ENCODE data around the gene LATS2. TPM values are rescaled to one million over a fixed set of nuclear protein-coding genes. Genes with fewer than 3 reads are reported as not detected.

The LATS2 gene
- total and polyA plus RNA-seq, 4 donors: 8.1 to 12.1 (median 8.6) TPM

- Histone ChIP-seq H3K27me3 (ENCODE audit: control insufficient read depth, insufficient read depth, low read length) (no peaks in the 10 kb centered on the region), H3K4me1 (ENCODE audit: control insufficient read depth, insufficient read depth, low read length) (peaks cover 17% of the 10 kb centered on the region), H3K27ac (ENCODE audit: low read depth, low read length) (no peak overlapping the region), H3K9me3 (ENCODE audit: control insufficient read depth, insufficient read depth, low read length) (no peaks in the 10 kb centered on the region), H3K36me3 (ENCODE audit: control insufficient read depth, insufficient read depth, low read length) (peaks cover 8% of the 10 kb centered on the region), H3K4me3 (ENCODE audit: low read depth, low read length) (no peak overlapping the region)
- no CpG with 5 or more reads among the region's 1 CpG for whole genome bisulfite sequencing (ENCODE audit: insufficient coverage)
- no peak for DNase-seq (ENCODE audit: low read depth in 4 of 6, low spot score in 6 of 6)
Measured at GRCh38 chr13:21000647-21001046, 60.7 kb downstream of the LATS2 start.

- no peak overlapping the region for H3K27ac ChIP-seq (ENCODE audit: low read depth, low read length)
- 96% methylated on average over 58 of the region's 60 CpGs for WGBS (ENCODE audit: insufficient coverage)
- no peak overlapping the region for H3K4me3 ChIP-seq (ENCODE audit: low read depth, low read length)
Measured at GRCh38 chr13:20998649-20999415, 62.6 kb downstream of the LATS2 start.

DNA sequence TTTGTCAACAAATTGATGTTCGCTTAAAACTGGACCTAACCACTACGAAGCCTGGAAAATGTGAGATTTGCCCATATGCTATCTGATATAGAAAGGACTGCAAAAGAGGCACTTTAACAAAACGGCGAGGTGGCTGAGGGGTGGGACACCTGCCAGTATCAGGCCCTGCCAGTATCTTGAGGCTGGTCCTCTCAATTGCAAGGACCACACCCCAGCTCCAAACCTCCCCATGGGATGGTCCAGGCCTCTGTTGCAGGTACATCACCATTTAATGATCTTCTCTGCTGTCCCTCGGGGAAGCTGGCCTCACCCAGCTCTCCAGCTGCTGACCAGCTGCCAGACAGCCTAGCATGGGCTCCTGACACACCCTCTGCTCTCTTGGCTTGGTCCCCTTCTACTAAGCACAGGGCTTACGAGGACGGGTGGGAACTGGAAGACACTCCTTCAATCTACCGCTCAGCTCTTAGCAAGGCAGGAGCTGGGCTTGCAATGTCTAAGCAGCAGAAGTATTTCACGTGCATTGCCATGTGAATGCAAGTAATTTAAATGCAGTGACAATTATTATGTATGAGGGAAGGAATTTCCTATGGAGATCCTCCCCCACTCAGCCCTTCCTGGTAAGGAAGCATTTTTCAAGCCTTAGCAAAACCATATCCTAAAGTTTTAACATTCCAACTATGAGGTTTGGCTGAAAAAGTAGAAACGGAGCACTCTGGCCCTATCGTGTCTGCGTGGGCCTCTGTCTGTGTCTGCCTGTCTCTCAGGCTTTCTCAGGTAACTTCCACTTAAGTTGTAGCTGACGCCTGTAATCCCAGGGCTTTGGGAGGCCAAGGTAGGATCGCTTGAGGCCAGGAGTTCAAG is 63.9 kb downstream of the LATS2 start:
- H3K27ac ChIP-seq (ENCODE audit: low read depth, low read length): peak overlapping the region; percentile 19
- peaks cover 8% of the 10 kb centered on the region for H3K36me3 ChIP-seq (ENCODE audit: control insufficient read depth, insufficient read depth, low read length)
- peak in 1 of 6 donors; percentile 52 for DNase-seq (ENCODE audit: low read depth in 4 of 6, low spot score in 6 of 6)
- H3K4me1 ChIP-seq (ENCODE audit: control insufficient read depth, insufficient read depth, low read length): peaks cover 3% of the 10 kb centered on the region
- no peak overlapping the region for H3K4me3 ChIP-seq (ENCODE audit: low read depth, low read length)
- H3K9me3 ChIP-seq (ENCODE audit: control insufficient read depth, insufficient read depth, low read length): no peaks in the 10 kb centered on the region
- no peaks in the 10 kb centered on the region for H3K27me3 ChIP-seq (ENCODE audit: control insufficient read depth, insufficient read depth, low read length)
- 86% methylated on average over 12 of the region's 14 CpGs for WGBS (ENCODE audit: insufficient coverage)

More at GRCh38 chr13:20998649-20999415, 62.6 kb downstream of the LATS2 start:
- H3K36me3 ChIP-seq (ENCODE audit: control insufficient read depth, insufficient read depth, low read length): peaks cover 8% of the 10 kb centered on the region
- no peaks in the 10 kb centered on the region for H3K9me3 ChIP-seq (ENCODE audit: control insufficient read depth, insufficient read depth, low read length)
- H3K27me3 ChIP-seq (ENCODE audit: control insufficient read depth, insufficient read depth, low read length): no peaks in the 10 kb centered on the region
- no peak for DNase-seq (ENCODE audit: low read depth in 4 of 6, low spot score in 6 of 6)
- H3K4me1 ChIP-seq (ENCODE audit: control insufficient read depth, insufficient read depth, low read length): peaks cover 3% of the 10 kb centered on the region

DNA sequence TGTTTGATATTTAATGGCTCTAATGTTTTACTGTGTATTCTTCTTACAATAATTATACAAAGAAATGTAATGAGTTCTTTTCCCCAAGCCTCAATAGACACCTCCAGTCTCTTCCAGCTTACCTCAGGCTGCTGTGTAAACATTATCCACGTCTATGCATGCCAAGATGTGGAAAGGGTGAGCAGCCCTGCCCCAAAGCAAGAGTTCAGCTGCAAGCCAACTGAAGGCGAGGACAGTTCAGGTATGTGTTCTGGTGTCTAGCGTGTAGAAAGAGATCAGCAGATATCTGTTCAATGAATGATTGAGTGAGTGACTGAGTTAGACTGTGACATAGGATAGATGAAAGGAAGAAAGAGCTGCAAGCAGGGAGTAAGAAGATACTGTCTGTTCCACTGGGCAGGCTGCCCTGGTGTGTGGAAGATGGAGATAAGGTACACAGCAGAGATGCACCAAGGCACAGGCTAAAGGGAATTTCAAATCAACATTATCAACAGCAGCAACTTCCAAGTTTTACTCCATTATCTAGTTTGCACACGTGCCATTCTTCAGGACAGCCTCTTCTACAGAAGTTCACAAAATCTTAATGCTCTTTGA is 66.0 kb downstream of the LATS2 start:
- Histone ChIP-seq H3K27me3 (ENCODE audit: control insufficient read depth, insufficient read depth, low read length) (no peaks in the 10 kb centered on the region), H3K4me1 (ENCODE audit: control insufficient read depth, insufficient read depth, low read length) (peaks cover 3% of the 10 kb centered on the region), H3K4me3 (ENCODE audit: low read depth, low read length) (no peak overlapping the region), H3K36me3 (ENCODE audit: control insufficient read depth, insufficient read depth, low read length) (peaks cover 24% of the 10 kb centered on the region), H3K9me3 (ENCODE audit: control insufficient read depth, insufficient read depth, low read length) (no peaks in the 10 kb centered on the region), H3K27ac (ENCODE audit: low read depth, low read length) (no peak overlapping the region)
- 68% methylated on average over 3 of the region's 4 CpGs for whole genome bisulfite sequencing (ENCODE audit: insufficient coverage)
- no peak for DNase-seq (ENCODE audit: low read depth in 4 of 6, low spot score in 6 of 6)

DNA sequence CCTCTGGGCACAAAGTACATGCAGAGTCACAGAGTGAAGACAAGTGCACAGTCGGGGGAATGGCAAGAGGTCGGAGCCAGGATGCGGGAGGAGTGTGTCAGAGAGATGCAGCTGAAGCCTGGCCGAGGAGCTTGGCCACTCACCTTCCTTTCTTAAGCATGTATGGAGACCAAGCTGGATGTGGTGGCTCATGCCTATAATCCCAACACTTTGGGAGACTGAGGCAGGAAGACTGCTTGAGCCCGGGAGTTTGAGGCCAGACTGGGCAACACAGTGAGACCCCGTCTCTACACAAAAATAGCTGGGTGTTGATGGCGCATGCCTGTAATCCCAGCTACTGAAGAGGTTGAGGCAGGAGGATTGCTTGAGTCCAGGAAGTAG is 67.0 kb downstream of the LATS2 start:
- WGBS (ENCODE audit: insufficient coverage): 93% methylated on average over 6 of the region's 7 CpGs
- no peak overlapping the region for H3K27ac ChIP-seq (ENCODE audit: low read depth, low read length)
- DNase-seq (ENCODE audit: low read depth in 4 of 6, low spot score in 6 of 6): no peak
- H3K4me3 ChIP-seq (ENCODE audit: low read depth, low read length): no peak overlapping the region
- H3K9me3 ChIP-seq (ENCODE audit: control insufficient read depth, insufficient read depth, low read length): no peaks in the 10 kb centered on the region
- peaks cover 6% of the 10 kb centered on the region for H3K4me1 ChIP-seq (ENCODE audit: control insufficient read depth, insufficient read depth, low read length)
- no peaks in the 10 kb centered on the region for H3K27me3 ChIP-seq (ENCODE audit: control insufficient read depth, insufficient read depth, low read length)
- peaks cover 25% of the 10 kb centered on the region for H3K36me3 ChIP-seq (ENCODE audit: control insufficient read depth, insufficient read depth, low read length)

- DNase-seq (ENCODE audit: low read depth in 4 of 6, low spot score in 6 of 6): no peak
- H3K4me1 ChIP-seq (ENCODE audit: control insufficient read depth, insufficient read depth, low read length): peaks cover 6% of the 10 kb centered on the region
- no peaks in the 10 kb centered on the region for H3K27me3 ChIP-seq (ENCODE audit: control insufficient read depth, insufficient read depth, low read length)
- WGBS (ENCODE audit: insufficient coverage): 86% methylated on average over 8 of the region's 13 CpGs
- H3K36me3 ChIP-seq (ENCODE audit: control insufficient read depth, insufficient read depth, low read length): peaks cover 28% of the 10 kb centered on the region
- H3K9me3 ChIP-seq (ENCODE audit: control insufficient read depth, insufficient read depth, low read length): no peaks in the 10 kb centered on the region
- H3K27ac ChIP-seq (ENCODE audit: low read depth, low read length): no peak overlapping the region
- no peak overlapping the region for H3K4me3 ChIP-seq (ENCODE audit: low read depth, low read length)
Measured at GRCh38 chr13:20993661-20994440, 67.5 kb downstream of the LATS2 start.

GRCh38 chr13:20993211-20993610 is 68.2 kb downstream of the LATS2 start:
- H3K27ac ChIP-seq (ENCODE audit: low read depth, low read length): no peak overlapping the region
- peaks cover 29% of the 10 kb centered on the region for H3K36me3 ChIP-seq (ENCODE audit: control insufficient read depth, insufficient read depth, low read length)
- peaks cover 6% of the 10 kb centered on the region for H3K4me1 ChIP-seq (ENCODE audit: control insufficient read depth, insufficient read depth, low read length)
- 88% methylated on average over 4 of the region's 4 CpGs for WGBS (ENCODE audit: insufficient coverage)
- H3K27me3 ChIP-seq (ENCODE audit: control insufficient read depth, insufficient read depth, low read length): no peaks in the 10 kb centered on the region
- DNase-seq (ENCODE audit: low read depth in 4 of 6, low spot score in 6 of 6): no peak
- no peak overlapping the region for H3K4me3 ChIP-seq (ENCODE audit: low read depth, low read length)
- no peaks in the 10 kb centered on the region for H3K9me3 ChIP-seq (ENCODE audit: control insufficient read depth, insufficient read depth, low read length)

DNA sequence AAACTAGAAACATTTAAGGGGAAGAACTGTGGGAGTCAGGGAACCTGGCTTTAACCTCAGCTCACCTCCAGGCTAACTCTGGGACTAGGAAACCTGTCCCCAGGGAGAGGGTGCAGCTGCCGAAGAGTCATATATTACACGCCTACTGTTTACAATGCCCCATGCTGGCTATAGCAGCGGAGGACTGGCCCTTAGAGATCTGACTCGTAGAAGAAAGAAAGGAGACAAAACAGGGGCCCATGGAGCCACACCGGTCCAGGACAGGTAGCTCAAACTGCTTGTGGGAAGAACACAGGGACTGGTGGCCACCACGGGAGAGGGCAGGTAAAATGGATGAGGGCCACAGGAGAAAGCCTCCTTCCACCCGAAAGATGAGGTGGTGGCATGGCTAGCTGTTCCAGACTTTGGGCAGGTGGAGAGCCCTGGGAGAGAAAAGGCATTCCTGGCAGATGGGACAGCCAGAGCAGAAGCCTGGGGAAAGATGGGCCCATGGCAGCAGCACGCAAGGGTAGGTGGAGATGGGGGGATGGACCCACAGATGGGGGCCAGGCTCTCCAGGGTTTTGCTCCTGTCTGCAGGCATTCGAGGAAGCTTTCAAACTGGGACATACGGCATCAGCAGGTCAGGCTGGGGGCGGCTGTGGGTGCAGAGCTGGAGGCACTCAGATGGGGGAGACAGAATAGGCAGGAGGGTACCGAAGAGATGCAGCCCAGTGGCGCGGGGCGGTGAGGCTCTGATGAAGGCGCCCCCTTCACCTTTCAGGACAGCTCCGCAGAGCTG is 69.5 kb downstream of the LATS2 start:
- Histone ChIP-seq H3K27ac (ENCODE audit: low read depth, low read length) (no peak overlapping the region), H3K4me3 (ENCODE audit: low read depth, low read length) (no peak overlapping the region), H3K27me3 (ENCODE audit: control insufficient read depth, insufficient read depth, low read length) (no peaks in the 10 kb centered on the region), H3K9me3 (ENCODE audit: control insufficient read depth, insufficient read depth, low read length) (no peaks in the 10 kb centered on the region), H3K4me1 (ENCODE audit: control insufficient read depth, insufficient read depth, low read length) (peaks cover 3% of the 10 kb centered on the region), H3K36me3 (ENCODE audit: control insufficient read depth, insufficient read depth, low read length) (peaks cover 34% of the 10 kb centered on the region)
- 97% methylated on average over 16 of the region's 17 CpGs for WGBS (ENCODE audit: insufficient coverage)
- DNase-seq (ENCODE audit: low read depth in 4 of 6, low spot score in 6 of 6): no peak
